ENCODE data around the gene LAMTOR1. TPM values are rescaled to one million over a fixed set of nuclear protein-coding genes. Genes with fewer than 3 reads are reported as not detected.

Gene LAMTOR1
- polyA plus RNA-seq, 2 of the 4 experiments (the other 2 are of a cell fraction) = 66.1 to 119 TPM

DNA sequence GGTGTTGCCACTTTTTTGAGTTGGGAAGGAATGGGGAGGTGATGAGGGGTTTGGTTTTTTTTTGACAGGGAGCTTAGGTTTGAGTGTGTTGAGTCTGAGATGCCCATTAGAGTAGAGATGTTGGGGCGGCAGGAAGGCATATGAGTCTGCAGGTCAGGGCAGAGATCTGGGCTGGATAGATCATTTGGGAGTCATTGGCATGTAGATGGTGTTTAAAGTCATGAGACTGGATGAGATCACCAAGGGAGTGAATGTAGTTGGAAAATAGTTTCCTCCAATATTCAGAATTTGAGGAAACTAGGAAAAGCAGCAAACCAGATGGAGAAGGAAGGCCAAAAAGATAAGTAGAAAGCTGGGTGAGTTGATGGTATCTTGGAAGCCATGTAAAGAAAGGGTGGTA lies 11.5 kb upstream of the LAMTOR1 start:
- H3K9me3 ChIP-seq = no peaks in the 10 kb centered on the region
- no peak overlapping the region for H3K27ac ChIP-seq
- no peak overlapping the region for H3K4me2 ChIP-seq
- FAIRE-seq (no peak), DNase-seq (ENCODE audit: low read depth in 1 of 2, low spot score in 1 of 2) (no peak), ATAC-seq (no peak)
- peaks cover 9% of the 10 kb centered on the region; the same call in 2 of the 3 replicates for H3K4me1 ChIP-seq
- CTCF ChIA-PET = interaction anchor here (1.0 kb wide), 1 partner anchor 23 kb away, joined by 4 read pairs; no protein-coding TSS in a partner anchor
- 85% methylated on average over 1 of the region's 1 CpG for WGBS (ENCODE audit: missing lambda C conversion rate)
- no peak overlapping the region for H3K4me3 ChIP-seq
- no peak for TF ChIP-seq TP53 (CRISPR knock-in tag; IDR thresholded peaks at IDR 0.05)
- TF ChIP-seq FOSB (CRISPR knock-in tag; IDR thresholded peaks at IDR 0.05) = no peak
- TF ChIP-seq, protein P1, sequence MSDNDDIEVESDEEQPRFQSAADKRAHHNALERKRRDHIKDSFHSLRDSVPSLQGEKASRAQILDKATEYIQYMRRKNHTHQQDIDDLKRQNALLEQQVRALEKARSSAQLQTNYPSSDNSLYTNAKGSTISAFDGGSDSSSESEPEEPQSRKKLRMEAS (IDR thresholded peaks at IDR 0.05) = no peak
- TF ChIP-seq, protein P2, sequence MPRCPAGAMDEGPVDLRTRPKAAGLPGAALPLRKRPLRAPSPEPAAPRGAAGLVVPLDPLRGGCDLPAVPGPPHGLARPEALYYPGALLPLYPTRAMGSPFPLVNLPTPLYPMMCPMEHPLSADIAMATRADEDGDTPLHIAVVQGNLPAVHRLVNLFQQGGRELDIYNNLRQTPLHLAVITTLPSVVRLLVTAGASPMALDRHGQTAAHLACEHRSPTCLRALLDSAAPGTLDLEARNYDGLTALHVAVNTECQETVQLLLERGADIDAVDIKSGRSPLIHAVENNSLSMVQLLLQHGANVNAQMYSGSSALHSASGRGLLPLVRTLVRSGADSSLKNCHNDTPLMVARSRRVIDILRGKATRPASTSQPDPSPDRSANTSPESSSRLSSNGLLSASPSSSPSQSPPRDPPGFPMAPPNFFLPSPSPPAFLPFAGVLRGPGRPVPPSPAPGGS (IDR thresholded peaks at IDR 0.05) = no peak
- TF ChIP-seq RAD21 (conservative IDR thresholded peaks at IDR 0.05 in 1 of 2, IDR thresholded peaks at IDR 0.05 in 1 of 2) = no peak
- no peak for TF ChIP-seq CHD2 (IDR thresholded peaks at IDR 0.05; ENCODE audit: low read length, partially characterized antibody)
- TF ChIP-seq, protein P3, sequence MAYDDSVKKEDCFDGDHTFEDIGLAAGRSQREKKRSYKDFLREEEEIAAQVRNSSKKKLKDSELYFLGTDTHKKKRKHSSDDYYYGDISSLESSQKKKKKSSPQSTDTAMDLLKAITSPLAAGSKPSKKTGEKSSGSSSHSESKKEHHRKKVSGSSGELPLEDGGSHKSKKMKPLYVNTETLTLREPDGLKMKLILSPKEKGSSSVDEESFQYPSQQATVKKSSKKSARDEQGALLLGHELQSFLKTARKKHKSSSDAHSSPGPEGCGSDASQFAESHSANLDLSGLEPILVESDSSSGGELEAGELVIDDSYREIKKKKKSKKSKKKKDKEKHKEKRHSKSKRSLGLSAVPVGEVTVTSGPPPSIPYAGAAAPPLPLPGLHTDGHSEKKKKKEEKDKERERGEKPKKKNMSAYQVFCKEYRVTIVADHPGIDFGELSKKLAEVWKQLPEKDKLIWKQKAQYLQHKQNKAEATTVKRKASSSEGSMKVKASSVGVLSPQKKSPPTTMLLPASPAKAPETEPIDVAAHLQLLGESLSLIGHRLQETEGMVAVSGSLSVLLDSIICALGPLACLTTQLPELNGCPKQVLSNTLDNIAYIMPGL (CRISPR knock-in tag; IDR thresholded peaks at IDR 0.05; ENCODE audit: borderline replicate concordance) = no peak
- TF ChIP-seq EHMT2 (IDR thresholded peaks at IDR 0.05; ENCODE audit: low read depth) = no peak
- TF ChIP-seq JUNB (IDR thresholded peaks at IDR 0.05) = no peak
- TF ChIP-seq MYC (IDR thresholded peaks at IDR 0.05; ENCODE audit: borderline replicate concordance, low read length) = no peak
- TF ChIP-seq, protein P4, sequence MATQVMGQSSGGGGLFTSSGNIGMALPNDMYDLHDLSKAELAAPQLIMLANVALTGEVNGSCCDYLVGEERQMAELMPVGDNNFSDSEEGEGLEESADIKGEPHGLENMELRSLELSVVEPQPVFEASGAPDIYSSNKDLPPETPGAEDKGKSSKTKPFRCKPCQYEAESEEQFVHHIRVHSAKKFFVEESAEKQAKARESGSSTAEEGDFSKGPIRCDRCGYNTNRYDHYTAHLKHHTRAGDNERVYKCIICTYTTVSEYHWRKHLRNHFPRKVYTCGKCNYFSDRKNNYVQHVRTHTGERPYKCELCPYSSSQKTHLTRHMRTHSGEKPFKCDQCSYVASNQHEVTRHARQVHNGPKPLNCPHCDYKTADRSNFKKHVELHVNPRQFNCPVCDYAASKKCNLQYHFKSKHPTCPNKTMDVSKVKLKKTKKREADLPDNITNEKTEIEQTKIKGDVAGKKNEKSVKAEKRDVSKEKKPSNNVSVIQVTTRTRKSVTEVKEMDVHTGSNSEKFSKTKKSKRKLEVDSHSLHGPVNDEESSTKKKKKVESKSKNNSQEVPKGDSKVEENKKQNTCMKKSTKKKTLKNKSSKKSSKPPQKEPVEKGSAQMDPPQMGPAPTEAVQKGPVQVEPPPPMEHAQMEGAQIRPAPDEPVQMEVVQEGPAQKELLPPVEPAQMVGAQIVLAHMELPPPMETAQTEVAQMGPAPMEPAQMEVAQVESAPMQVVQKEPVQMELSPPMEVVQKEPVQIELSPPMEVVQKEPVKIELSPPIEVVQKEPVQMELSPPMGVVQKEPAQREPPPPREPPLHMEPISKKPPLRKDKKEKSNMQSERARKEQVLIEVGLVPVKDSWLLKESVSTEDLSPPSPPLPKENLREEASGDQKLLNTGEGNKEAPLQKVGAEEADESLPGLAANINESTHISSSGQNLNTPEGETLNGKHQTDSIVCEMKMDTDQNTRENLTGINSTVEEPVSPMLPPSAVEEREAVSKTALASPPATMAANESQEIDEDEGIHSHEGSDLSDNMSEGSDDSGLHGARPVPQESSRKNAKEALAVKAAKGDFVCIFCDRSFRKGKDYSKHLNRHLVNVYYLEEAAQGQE (IDR thresholded peaks at IDR 0.05) = no peak
- no peak for TF ChIP-seq ZNF302 (CRISPR knock-in tag; IDR thresholded peaks at IDR 0.05)
- no peak for TF ChIP-seq GATA3 (IDR thresholded peaks at IDR 0.05; ENCODE audit: borderline replicate concordance)
- TF ChIP-seq, protein P5, sequence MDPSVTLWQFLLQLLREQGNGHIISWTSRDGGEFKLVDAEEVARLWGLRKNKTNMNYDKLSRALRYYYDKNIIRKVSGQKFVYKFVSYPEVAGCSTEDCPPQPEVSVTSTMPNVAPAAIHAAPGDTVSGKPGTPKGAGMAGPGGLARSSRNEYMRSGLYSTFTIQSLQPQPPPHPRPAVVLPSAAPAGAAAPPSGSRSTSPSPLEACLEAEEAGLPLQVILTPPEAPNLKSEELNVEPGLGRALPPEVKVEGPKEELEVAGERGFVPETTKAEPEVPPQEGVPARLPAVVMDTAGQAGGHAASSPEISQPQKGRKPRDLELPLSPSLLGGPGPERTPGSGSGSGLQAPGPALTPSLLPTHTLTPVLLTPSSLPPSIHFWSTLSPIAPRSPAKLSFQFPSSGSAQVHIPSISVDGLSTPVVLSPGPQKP (IDR thresholded peaks at IDR 0.05; ENCODE audit: low read depth, low read length) = no peak
- POLR2A ChIA-PET = no interaction called here

DNA sequence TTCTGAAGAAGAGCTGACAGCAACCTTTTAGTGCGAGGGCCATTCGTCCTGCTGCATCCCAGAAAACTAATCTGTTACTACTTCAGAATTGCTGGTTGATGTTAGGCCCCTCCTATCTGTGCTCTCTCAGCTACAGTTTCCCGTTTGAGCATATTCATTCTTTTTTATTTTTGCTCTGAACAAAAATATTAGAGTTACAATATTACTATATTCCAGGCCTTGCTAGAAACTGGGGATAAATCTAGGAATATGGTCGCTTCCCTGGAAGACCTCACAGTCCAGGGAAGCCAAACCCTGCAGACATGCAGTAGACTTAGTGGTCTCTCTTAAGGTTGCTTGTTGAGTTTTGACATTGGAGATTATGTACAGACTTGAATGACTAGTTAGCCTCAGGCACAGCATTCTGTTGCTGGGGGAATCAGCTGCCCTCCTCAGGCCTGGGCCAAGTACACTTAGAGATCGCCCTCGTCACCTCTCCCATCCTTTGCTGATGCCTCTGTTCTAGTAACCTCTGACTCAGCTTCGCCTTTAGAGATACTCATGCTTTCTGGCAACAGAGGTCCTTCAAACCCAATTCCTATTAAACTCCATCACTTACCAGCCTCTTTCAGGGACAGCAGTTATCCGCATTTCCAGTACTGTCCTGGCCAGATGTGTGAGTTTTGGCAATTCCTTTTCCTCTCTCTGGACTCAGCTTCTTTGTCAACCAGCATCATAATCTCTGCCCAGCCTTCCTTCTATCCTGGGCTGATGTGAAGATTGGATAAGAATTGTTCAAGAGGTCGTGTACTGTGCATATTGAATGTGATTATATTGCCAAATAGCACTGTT lies 10.1 kb upstream of the LAMTOR1 start:
- Histone ChIP-seq H3K4me2 (peak overlapping the region; percentile 86), H3K9me3 (no peaks in the 10 kb centered on the region), H3K4me3 (peak overlapping the region; percentile 51), H3K27ac (peak overlapping the region; percentile 94 to 97), H3K4me1 (peaks cover 9% of the 10 kb centered on the region; the same call in 2 of the 3 replicates)
- peak in 1 of 2 experiments; percentile 16; a peak in 1 of 6 replicates for ATAC-seq
- POLR2A ChIA-PET = interaction anchor here (0.9 to 1.6 kb wide), 7 partner anchors 9 to 123 kb away, joined by 3 to 20 read pairs (median 4); partner anchors contain the start of gene LAMTOR1
- WGBS (ENCODE audit: missing lambda C conversion rate) = 65% methylated on average over 9 of the region's 9 CpGs
- no peak for FAIRE-seq
- CTCF ChIA-PET = interaction anchor here (1.0 to 3.0 kb wide), 9 partner anchors 12 to 318 kb away, joined by 3 to 26 read pairs (median 4); no protein-coding TSS in a partner anchor
- TF ChIP-seq HOXB13 (CRISPR knock-in tag; IDR thresholded peaks at IDR 0.05; ENCODE audit: low read depth) = peak; percentile 51
- TF ChIP-seq POLR2A (IDR thresholded peaks at IDR 0.05; ENCODE audit: low read length) = 0 out of 2 replicates have a peak, but pooled peaks have one; percentile 9
- no peak for TF ChIP-seq FOSL2 (IDR thresholded peaks at IDR 0.05)
- TF ChIP-seq FOSL2 (CRISPR knock-in tag; IDR thresholded peaks at IDR 0.05) = no peak
- TF ChIP-seq, protein P6, sequence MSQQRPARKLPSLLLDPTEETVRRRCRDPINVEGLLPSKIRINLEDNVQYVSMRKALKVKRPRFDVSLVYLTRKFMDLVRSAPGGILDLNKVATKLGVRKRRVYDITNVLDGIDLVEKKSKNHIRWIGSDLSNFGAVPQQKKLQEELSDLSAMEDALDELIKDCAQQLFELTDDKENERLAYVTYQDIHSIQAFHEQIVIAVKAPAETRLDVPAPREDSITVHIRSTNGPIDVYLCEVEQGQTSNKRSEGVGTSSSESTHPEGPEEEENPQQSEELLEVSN (IDR thresholded peaks at IDR 0.05; ENCODE audit: borderline replicate concordance, low read depth) = 0 out of 2 replicates have a peak, but pooled peaks have one; percentile 8
- no peak for TF ChIP-seq RAD21 (conservative IDR thresholded peaks at IDR 0.05 in 1 of 2, IDR thresholded peaks at IDR 0.05 in 1 of 2)
- TF ChIP-seq PHF8 (IDR thresholded peaks at IDR 0.05; ENCODE audit: borderline replicate concordance, low read depth) = peak; percentile 82; the same call in 1 of the 2 replicates
- DNase-seq (ENCODE audit: low read depth in 1 of 2, low spot score in 1 of 2) = no peak
